DMS153 treated with DMSO at 0.1 percent for 48 hours (cell line): ENCODE measurements around the gene TOMM5.

Experiments used
- DNase-seq: peaks from one replicate; lab custom pipeline; 2025; ENCODE audit not compliant: unreplicated experiment; lab: John Stamatoyannopoulos, UW

The TOMM5 gene

DNA sequence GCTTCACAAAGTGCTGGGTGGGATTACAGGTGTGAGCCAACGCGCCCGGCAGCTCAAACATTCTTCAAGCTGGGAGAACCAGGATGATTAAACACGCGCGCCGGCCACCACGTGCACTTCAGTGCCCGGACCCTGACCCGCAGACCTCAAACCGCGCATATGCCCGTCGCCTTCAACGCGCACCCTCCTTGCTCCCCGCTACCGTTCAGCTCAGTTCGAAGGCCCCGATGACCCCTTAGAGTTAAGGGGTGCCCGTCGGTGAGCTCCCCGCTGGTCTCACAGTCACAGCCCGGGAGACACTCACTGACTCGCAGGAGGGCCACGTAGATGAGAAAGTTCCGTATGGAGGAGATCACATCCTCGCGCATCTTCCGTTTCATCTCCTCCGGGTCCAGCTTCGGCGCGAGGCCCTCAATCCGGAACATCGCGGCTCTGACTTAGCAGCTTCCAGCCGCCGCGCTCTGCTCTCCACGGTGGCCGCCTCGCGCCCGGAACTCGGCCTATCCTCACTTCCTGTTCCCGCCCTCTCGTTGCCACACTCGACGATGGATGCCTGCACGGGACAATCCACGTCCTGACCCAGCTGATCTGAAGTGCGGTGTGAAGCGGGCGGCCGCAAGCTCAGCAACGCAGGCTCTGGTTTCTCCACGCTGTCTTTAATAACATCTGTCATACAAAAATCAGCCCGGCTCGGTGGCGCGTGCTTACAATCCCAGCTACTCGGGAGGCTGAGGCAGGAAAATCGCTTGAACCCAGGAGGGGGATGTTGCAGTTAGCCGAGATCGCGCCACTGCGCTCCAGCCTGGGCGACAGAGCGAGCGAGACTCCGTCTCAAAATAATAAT, at the start of gene TOMM5:
TSS of gene TOMM5 (minus strand) at position 490 of the 844 bp plus-strand sequence. CDS start at position 425, 65 bp downstream.
- DNase-seq, result peak; percentile 88

DNA sequence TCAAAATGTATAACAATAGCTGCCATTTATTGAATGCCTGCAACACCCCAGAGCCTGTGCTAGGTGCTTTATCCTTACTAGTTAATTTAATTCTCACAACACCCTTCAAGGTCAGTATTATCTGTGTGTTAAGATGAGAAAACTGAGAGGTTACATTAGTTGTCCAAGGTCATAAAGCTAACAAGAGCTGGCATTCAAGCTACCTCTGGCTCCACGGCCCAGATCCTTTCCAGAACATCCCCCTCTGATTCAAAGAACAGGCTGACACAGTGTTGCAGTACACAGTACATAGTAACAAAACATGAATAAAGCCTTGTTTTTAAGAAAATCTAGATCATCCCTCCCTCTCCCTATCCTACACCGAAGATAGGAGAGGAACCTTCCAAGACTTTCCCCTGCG, 48.9 kb upstream of the TOMM5 start:
- no peak for DNase-seq

DNA sequence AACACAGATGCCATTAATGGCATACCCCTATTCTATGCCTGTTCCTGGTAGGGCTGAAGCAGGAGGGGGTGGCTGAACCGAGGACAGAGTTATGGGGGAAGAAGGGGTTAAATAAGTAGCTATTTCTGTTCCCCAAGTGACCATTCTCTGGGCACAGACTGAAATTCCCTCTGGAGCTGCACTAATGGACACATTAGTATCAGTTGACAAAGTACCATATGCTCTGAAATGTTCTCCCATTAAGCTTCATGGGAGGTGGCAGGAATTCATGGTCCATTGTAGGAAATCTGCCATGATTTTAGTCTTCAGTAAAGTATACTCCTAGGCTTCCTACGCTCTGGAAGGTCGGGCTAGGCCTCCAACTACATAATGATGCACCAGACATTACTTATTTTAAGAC, 47.8 kb upstream of the TOMM5 start:
- no peak for DNase-seq

DNA sequence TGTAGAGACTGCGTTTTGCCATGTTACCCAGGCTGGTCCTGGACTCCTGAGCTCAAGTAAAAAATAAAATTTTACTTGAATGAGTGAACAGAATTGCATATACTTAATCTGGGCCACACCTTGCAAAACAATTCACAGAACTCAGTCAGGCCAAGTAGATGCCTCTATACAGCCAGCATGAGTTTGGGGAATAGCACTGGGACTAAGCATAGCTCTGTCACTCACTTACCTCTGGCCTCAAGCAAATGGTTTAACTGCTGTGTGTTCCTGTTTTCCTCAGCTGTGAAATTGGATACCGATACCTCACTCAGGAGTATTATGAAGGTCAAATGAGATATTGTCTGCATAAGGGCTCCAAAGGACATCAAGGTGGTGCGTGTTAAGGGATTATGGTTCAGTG, 47.4 kb upstream of the TOMM5 start:
- DNase-seq, result no peak

DNA sequence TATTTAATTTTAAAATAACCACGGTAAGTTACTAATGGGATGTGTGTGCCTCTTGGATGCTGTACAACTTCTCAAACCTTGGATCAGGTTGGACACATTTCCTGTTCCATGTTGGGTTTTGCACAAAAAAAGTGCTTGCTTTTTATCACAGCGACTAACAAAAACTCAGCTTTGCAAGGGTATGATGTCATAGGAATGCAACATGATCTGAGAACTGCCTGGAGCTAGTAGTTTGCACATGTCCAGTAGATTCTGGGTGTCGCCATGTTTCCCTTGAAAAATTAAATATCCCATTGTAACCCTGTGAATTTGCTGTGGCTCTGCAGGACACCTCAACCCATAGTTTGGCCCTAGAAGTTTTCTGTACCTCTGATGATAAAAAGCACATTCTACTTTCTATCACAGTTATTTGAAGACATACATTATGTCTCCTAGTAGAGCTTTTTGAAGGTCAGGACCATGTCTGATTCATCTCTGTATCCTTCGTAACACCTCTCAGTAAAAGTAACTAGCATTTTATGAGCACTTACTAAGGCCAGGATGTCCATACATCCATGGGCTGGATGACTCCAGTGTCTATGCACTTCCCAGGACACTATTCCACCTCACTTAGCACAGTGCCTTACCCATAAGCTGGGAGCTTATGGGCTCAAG, 46.8 kb upstream of the TOMM5 start:
- no peak for DNase-seq

DNA sequence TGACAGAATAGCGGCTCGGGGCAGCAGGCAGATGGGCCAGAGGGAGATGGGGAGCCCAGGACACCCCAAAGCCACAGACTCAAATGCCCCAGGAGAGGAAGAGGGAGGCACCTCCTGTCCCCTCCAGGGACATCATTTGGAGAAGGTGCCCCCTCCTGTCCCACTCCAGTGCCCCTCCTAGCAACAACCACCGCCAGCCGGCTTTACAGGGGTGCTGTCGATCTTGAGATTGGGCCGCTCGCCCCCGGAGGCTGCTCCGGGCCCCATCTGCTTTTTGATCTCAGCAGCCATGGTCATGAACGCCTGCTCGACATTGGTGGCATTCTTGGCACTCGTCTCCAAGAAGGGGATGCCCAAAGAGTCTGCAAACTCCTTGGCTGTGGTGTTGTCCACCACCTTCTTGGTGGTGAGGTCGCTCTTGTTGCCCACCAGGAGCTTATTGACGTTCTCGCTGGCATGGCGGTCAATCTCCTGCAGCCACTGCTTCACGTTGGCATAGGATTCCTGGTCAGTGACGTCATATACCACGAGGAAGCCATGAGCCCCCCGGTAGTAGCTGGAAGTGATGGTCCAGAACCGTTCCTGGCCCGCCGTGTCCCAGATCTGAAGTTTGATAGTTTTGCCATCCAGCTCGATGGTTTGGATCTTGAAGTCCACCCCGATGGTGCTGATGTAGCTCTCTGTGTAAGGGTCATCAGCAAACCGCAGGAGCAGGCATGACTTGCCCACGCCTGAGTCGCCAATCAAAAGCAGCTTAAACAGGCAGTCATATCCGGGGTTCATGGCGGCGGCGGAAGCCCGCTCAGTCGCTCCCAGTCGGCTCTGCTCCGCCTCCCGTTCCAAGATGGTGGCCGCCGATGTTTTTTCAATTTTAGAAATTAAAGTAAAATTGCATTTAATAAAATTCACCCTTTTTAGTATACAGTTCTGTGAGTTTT, 44.4 kb upstream of the TOMM5 start:
- DNase-seq, result no peak

DNA sequence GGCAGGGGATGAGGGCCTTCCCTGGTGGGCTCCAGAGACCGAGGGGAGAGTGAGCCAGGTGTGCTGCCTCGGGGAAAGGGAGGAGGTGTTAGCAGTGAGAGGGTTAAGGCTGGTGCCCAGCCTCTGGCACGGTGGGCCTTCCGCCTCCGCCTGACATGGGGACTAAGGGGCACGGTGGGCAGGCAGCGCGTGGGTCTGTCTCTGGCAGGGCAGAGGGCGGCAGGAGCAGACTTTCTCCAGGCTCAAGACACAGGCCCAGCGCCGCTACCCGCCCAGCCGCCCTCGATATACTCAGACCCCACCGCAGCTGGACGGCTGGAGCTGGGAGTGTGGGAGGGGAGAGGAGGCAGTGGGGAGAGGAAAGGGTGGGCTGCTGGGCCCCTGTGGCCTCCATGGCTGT, 43.4 kb upstream of the TOMM5 start:
- no peak for DNase-seq

DNA sequence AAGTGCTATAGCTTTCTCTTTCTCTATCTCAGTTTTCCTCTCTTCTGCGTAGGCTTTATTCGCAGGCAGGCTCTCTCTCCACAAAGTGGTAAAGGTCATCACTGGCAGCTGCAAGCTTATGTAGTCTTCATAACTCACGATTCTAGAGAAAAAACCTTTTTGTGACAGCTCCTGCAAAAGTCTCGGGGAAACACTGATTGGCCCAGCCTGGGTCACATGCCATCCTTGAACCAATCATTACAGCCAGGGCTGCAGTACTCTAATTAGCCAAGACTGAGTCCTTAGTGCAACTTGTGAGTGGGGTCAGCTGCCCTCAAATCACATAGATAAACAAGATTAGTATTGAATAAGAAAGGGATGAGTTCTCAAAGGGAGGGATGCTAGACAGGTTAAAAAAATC, 40.1 kb upstream of the TOMM5 start:
- DNase-seq, result no peak

DNA sequence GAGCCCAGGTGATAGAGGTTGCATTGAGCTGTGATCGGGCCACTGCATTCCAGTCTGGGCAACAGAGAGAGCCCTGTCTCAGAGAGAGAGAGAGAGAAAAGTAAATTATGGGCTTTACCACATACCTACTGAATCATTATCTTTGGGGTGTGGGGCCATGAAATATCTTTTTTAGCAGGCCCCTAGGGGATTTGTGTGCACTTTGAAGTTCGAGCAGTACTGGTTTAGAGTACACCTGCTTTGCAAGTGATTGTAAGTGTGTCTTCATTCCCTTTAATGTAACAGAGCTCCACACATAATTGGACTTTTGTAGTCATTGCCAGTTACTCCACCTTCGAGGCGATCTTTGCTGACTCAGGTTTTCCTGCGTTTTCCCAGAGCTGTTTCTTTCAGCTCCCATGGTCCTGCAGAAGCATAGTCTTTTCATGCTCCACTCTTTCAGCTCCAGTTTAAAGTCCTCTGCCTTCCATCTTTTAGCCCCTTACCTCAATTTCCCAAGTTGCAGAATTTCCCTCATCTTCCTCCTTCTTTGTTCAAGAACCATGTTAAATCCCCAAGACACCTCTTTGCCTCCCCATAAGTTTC, 34.4 kb upstream of the TOMM5 start:
- DNase-seq, result no peak

DNA sequence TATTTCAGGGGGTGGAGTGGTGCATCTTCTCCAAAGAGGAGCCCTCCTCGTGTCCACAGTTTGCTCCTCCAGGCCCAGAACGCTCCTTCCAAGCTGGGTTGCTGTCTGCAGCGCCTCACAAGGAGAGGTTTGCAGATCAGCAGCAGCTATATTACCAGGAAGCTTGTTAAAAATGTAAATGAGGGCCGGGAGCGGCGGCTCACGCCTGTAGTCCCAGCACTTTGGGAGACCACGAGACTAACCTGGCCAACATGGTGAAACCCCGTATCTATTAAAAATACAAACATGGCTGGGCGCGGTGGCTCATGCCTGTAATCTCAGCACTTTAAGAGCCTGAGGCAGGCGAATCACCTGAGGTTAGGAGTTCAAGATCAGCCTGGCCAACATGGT, 33.4 kb upstream of the TOMM5 start:
- no peak for DNase-seq

DNA sequence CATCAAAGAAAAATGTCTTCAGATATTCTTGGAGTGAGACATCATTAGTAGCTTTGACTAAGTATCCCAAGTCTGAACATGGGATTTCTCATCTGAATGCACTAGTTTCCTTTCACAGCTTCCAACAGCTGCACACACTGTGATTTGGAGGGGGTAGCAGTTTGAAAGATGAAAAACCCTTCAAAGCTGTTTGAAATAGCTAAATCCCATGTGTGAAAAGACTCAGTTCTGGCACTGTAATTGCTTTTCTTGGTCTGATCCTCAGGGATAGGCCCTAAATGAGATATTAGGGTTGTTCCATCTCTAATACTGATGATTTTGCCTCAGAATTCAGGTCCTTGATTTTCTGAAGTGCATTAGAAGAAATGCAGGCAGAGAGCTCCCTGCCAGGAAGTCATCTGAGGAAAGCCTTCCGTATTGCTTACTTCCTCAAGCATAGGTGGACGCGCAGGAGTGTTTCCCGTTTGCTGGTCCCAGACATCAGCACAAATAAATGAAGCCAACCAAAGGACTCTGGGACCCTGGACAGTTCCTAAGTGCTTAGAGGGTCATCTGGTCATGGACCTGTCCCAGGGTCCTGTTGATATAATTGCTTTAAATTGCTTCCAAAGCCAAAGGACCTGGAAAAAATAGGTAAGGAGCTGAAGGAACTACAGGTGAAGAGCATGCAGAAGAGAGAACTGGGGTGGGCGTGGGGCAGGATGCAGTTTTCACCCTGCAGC, 32.8 kb upstream of the TOMM5 start:
- no peak for DNase-seq

DNA sequence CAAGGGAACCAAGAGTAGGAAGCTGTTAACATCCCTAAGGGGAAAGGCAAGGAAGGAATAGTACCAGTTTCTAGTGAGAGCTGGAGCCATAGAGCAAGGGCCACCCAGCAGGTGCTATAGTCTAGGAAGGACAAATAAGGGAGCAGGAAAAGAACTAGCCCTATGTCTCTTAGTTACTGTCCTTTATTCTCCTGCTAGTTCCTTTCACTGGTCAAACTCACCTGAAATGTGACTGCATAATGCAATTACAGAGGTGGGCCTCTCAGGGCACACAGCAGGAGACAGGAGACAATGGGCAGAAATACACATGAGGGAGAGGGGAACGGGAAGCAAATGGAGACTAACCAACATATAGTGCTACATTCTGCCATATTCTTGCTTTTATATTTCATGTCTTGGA, 31.7 kb upstream of the TOMM5 start:
- no peak for DNase-seq

DNA sequence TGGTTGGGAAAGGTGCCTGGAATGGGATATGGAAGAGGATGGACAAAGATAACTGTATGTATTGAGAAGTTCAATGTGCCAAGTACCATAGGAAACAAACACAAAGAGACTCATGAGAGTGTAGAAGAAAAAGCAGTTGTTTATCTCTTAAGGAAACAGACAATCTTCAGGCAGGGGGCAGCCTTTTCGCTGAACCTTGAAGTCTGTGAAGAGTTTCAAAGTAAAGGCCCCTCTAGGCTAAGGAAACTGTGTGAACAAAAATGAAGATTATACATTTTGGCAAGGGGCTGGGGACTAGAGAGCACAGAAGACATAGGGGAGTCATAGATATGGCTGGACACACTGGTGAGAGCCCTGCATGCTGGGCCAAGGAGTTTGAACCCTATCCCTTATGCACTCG, 30.9 kb upstream of the TOMM5 start:
- DNase-seq, result no peak

DNA sequence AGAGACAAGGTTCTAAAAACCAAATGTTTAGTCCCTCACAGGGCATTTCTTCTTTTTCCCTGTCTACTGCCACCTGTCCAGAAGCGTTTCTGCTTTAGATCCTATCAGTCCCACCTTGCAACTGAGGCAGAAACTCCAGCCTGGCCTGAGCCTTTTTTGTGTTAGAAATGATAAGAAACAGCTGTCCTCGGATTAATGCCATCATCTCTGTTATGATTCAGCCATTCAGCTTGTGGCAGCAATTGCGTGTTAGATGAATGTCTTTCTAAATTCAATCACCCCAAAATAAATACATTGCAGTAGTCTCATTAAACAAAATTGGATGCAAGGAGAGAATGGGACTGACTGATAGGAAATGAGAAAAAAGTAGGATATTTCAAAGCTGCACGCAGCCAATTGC, 30.1 kb upstream of the TOMM5 start:
- DNase-seq, result no peak

DNA sequence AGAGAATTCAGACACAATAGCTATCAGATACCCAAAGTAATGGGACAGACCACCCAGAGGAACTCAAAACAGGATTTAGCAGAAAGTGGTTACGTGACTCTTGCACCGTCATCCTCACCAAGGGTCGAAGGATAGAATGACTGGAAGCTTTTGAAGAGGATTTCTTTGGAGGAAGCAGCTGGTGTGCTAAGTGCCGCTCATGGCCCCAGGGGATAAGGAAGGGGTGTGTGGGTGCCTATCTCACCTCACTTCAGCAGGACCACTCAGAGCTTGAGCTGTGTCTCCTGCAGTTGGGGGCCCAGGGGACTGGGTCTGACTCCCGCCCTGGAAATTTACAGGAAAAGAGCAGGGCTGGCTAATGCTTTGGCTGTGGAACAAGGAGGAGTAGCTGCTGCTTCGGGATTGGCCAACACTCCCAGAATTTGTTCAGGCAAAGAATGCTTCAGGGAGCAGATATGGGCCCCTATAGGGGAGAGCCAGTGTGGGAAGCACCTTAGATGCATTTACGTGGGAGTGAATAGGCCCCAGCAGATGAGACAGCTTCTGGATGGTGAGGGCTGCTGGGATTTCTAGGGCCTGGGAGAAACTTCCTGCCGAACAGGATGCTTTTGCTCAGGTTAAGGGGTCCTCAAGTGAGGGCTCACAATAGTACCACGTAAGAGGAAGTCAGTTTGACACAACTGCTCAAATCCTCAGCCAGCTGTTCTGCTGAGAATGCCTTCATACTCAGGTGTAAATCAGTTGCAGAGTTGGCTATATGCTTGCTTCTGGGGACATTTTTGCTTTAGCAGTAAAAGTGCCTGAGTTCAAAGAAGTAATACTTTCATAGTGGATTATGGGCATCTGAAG, 29.1 kb upstream of the TOMM5 start:
- no peak for DNase-seq

DNA sequence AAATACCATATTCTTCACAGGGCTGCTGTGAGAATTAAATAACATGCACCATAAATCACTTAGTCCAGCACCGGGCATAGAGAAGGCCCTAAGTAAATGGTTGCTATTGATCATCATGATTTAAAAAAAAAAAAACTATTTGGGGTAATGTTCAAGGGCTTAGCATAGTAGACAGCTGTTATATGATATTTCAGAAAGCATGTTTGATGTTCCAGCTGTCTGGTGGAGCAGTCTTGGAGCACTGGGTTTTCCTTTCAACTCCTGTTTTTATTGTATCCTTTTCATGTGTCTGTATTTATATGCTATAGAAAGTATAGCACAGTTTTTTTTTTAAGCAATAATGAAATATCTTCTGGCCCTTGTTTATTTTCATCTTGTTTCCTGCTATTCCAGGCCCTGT, 28.0 kb upstream of the TOMM5 start:
- no peak for DNase-seq

DNA sequence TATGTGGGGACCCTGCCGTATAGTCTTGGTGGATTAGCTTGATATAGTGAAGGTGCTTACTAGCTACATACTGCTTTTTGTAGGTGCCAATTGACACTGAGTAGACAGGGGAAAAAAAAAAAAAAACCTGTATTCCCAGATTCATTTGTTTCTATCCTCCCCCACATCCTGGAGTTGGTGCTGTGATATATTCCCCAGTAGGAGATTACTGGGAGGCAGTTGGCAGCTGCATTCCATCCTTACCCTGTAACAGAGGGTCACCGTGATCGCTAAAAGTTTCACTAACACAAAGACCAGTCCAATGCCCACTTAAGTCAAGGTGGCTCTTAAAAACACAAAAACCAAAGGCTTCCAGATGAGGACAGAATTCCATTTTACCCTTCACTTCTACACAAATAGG, 27.4 kb upstream of the TOMM5 start:
- DNase-seq, result no peak

DNA sequence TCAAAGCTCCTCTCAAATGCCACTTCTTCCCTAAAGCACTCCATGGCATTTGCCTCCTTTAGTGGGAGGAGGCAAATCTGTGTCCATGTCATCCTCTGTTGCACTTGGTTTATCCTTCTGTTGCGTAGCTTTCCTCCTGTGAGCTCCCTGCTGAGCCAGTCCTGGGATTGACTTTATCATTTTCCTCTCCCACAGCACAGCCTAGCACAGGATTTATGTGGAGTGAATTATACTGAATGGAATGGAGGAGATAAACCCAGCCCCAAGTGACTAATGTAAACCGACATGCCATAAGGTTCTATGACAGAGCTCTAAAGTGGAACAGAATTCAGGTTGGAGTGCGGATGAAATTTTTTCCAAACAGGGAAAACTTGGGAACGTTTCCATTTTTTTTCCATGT, 26.4 kb upstream of the TOMM5 start:
- no peak for DNase-seq

DNA sequence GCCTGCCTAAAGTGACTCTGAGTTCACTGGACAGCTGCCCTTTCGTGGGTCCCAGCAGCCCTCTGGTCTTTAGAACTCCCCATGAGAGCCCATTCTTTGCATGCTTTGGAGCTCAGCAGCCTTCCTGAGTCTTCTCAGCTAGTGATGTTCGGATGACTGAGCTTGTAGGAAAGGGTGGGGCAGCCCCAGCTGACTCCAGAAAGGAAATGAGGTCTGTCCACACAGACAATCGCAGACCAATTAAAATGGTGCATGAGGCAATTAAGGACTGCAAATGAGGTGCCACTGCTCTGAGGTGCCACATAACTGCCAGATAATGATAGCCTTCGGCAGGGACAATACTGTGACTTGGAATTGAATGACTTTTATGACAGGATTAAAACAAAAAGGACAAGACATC, 25.4 kb upstream of the TOMM5 start:
- no peak for DNase-seq

DNA sequence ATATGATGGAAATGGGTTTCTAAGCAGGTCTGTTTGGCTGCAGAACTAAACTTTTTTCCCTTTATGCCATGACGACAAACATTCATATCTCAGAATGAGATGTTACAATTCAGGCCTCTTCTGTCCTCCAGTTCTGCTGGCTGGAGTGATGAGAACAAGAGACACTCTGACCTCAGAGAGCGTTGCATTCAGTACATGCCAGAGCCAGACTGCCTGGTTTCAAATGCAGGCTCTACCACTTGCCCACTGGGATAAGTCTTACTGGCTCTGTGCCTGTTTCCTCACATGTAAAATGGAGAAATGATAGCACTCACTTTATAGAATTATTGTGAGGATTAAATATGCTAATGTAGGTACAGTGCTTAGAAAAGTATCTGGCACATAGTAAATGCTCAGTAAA, 24.8 kb upstream of the TOMM5 start:
- no peak for DNase-seq
